ENCODE measurements around the gene LCLAT1.

LCLAT1 gene

DNA sequence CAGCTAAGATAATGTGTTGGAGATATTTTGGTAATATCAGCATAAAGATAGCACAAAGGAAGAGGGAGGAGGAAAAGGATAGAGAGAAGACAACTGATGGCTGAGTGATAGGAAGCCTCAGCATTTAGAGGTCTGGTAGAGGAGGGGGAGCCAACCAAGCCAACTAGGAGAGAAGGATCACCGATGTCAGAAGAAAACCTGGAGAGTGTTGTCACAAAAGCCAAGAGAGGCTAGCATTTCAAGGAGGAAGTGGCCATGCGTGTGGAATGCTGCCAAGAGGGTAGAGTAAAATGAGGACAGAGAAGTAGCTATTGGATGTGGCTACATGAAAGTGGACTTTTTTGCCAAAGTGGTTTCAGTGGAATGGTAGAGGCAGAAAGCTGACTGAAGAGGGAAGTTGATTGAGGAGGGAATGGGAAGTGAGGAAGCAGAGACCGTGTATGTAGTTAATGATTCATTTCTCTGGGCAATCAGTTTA, 34.3 kb downstream of the LCLAT1 start:
- H3K9me3 ChIP-seq (ENCODE audit: control insufficient read depth, insufficient read depth, low read depth, low read length) = no peaks in the 10 kb centered on the region
- TF ChIP-seq, protein P1, sequence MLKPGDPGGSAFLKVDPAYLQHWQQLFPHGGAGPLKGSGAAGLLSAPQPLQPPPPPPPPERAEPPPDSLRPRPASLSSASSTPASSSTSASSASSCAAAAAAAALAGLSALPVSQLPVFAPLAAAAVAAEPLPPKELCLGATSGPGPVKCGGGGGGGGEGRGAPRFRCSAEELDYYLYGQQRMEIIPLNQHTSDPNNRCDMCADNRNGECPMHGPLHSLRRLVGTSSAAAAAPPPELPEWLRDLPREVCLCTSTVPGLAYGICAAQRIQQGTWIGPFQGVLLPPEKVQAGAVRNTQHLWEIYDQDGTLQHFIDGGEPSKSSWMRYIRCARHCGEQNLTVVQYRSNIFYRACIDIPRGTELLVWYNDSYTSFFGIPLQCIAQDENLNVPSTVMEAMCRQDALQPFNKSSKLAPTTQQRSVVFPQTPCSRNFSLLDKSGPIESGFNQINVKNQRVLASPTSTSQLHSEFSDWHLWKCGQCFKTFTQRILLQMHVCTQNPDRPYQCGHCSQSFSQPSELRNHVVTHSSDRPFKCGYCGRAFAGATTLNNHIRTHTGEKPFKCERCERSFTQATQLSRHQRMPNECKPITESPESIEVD (tag by site-specific recombination; IDR thresholded peaks at IDR 0.05) = 0 out of 2 replicates have a peak, but pooled peaks have one; percentile 17
- TF ChIP-seq ZNF426 (tag by site-specific recombination; IDR thresholded peaks at IDR 0.05) = no peak
- H3K4me3 ChIP-seq (ENCODE audit: low read depth, low read length) = no peak overlapping the region
- H3K27ac ChIP-seq (ENCODE audit: extremely low read depth, low read depth, low read length) = no peak overlapping the region
- ChIA-PET POLR2A (interaction anchor here (0.8 kb wide), 1 partner anchor 335 kb away, joined by 3 read pairs; the partner anchor contains the start of gene YPEL5), CTCF (no interaction called here)
- peaks cover 6% of the 10 kb centered on the region for H3K4me1 ChIP-seq (ENCODE audit: control insufficient read depth, insufficient read depth, low read length)
- no peaks in the 10 kb centered on the region for H3K36me3 ChIP-seq (ENCODE audit: control insufficient read depth in 2 of 2, insufficient read depth in 1 of 2, low read length in 2 of 2)

DNA sequence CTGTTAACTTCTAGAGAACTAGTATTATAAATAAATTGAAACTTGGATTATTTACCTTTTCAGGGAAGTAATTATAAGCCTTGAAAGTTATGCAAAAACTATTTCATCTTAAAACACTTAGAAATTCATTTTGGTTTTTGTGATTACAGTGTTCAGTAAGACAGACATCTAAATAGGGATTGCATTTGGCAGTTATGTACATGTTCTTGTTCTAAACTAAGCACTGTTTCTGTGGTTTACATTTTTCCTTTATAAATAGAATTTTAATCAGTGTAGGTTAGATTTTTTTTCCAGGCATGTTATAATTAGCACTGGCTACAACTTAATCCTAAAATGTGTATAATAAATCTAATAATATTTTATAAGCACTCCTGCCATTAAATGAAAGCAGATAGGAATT, 35.0 kb downstream of the LCLAT1 start:
- ChIA-PET CTCF (no interaction called here), POLR2A (interaction anchor here (0.6 kb wide), 1 partner anchor 251 kb away, joined by 3 read pairs; no protein-coding TSS in a partner anchor)
- Histone ChIP-seq H3K4me1 (ENCODE audit: control insufficient read depth, insufficient read depth, low read length) (peaks cover 6% of the 10 kb centered on the region), H3K36me3 (ENCODE audit: control insufficient read depth in 2 of 2, insufficient read depth in 1 of 2, low read length in 2 of 2) (no peaks in the 10 kb centered on the region), H3K4me3 (ENCODE audit: low read depth, low read length) (no peak overlapping the region), H3K9me3 (ENCODE audit: control insufficient read depth, insufficient read depth, low read depth, low read length) (no peaks in the 10 kb centered on the region), H3K27ac (ENCODE audit: extremely low read depth, low read depth, low read length) (no peak overlapping the region)
- no peak for TF ChIP-seq ZNF624 (tag by site-specific recombination; IDR thresholded peaks at IDR 0.05)
- TF ChIP-seq EGR2 (tag by site-specific recombination; IDR thresholded peaks at IDR 0.05; ENCODE audit: low read depth) = no peak

DNA sequence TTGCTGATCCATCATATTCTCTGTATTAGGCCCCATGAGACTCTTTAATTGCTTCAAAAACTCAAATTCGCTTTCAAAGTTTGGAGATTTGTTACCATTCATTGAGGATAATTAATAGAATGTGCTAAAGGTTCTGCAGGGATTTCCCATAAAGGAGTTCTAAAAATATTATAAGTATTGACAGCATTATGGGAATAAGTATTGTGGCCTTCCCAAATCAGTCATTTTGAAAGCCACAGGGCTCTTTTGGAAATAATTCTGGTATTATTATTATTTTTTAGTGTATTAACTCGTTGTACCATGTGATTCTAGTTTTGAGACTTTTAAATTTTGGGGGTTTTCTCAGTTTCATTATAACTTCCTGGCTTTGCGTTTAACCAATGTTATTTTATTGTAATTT, 37.1 kb downstream of the LCLAT1 start:
- H3K4me1 ChIP-seq (ENCODE audit: control insufficient read depth, insufficient read depth, low read length) = peaks cover 6% of the 10 kb centered on the region
- no peaks in the 10 kb centered on the region for H3K9me3 ChIP-seq (ENCODE audit: control insufficient read depth, insufficient read depth, low read depth, low read length)
- no peak overlapping the region for H3K27ac ChIP-seq (ENCODE audit: extremely low read depth, low read depth, low read length)
- CTCF ChIA-PET = no interaction called here
- POLR2A ChIA-PET = no interaction called here
- no peak overlapping the region for H3K4me3 ChIP-seq (ENCODE audit: low read depth, low read length)
- no peaks in the 10 kb centered on the region for H3K36me3 ChIP-seq (ENCODE audit: control insufficient read depth in 2 of 2, insufficient read depth in 1 of 2, low read length in 2 of 2)
- TF ChIP-seq RBAK (tag by site-specific recombination; IDR thresholded peaks at IDR 0.05) (no peak), ZNF350 (tag by site-specific recombination; IDR thresholded peaks at IDR 0.05) (no peak), ZBTB21 (tag by site-specific recombination; IDR thresholded peaks at IDR 0.05) (no peak), ZXDB (tag by site-specific recombination; IDR thresholded peaks at IDR 0.05) (no peak), ZNF132 (tag by site-specific recombination; IDR thresholded peaks at IDR 0.05; ENCODE audit: borderline replicate concordance) (no peak), ZNF514 (tag by site-specific recombination; IDR thresholded peaks at IDR 0.05) (no peak), ZNF2 (tag by site-specific recombination; IDR thresholded peaks at IDR 0.05) (no peak), ZNF394 (tag by site-specific recombination; IDR thresholded peaks at IDR 0.05; ENCODE audit: borderline replicate concordance) (no peak), ZNF529 (tag by site-specific recombination; IDR thresholded peaks at IDR 0.05; ENCODE audit: insufficient replicate concordance) (no peak), TCF7L2 (IDR thresholded peaks at IDR 0.05; ENCODE audit: borderline replicate concordance, low read depth, low read length) (no peak)
- TF ChIP-seq, protein P2, sequence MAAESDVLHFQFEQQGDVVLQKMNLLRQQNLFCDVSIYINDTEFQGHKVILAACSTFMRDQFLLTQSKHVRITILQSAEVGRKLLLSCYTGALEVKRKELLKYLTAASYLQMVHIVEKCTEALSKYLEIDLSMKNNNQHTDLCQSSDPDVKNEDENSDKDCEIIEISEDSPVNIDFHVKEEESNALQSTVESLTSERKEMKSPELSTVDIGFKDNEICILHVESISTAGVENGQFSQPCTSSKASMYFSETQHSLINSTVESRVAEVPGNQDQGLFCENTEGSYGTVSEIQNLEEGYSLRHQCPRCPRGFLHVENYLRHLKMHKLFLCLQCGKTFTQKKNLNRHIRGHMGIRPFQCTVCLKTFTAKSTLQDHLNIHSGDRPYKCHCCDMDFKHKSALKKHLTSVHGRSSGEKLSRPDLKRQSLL (tag by site-specific recombination; IDR thresholded peaks at IDR 0.05) = no peak
- TF ChIP-seq, protein P1 (tag by site-specific recombination; IDR thresholded peaks at IDR 0.05) = no peak
- TF ChIP-seq, protein P3, sequence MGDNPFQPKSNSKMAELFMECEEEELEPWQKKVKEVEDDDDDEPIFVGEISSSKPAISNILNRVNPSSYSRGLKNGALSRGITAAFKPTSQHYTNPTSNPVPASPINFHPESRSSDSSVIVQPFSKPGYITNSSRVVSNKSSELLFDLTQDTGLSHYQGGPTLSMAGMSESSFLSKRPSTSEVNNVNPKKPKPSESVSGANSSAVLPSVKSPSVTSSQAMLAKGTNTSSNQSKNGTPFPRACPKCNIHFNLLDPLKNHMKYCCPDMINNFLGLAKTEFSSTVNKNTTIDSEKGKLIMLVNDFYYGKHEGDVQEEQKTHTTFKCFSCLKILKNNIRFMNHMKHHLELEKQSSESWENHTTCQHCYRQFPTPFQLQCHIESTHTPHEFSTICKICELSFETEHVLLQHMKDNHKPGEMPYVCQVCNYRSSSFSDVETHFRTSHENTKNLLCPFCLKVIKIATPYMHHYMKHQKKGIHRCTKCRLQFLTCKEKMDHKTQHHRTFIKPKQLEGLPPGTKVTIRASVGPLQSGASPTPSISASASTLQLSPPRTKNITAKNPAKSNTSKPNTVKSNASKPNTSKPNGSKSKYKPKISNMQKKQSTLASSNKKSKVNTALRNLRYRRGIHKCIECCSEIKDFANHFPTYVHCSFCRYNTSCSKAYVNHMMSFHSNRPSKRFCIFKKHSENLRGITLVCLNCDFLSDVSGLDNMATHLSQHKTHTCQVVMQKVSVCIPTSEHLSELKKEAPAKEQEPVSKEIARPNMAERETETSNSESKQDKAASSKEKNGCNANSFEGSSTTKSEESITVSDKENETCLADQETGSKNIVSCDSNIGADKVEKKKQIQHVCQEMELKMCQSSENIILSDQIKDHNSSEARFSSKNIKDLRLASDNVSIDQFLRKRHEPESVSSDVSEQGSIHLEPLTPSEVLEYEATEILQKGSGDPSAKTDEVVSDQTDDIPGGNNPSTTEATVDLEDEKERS (tag by site-specific recombination; IDR thresholded peaks at IDR 0.05) = no peak
- TF ChIP-seq, protein P4, sequence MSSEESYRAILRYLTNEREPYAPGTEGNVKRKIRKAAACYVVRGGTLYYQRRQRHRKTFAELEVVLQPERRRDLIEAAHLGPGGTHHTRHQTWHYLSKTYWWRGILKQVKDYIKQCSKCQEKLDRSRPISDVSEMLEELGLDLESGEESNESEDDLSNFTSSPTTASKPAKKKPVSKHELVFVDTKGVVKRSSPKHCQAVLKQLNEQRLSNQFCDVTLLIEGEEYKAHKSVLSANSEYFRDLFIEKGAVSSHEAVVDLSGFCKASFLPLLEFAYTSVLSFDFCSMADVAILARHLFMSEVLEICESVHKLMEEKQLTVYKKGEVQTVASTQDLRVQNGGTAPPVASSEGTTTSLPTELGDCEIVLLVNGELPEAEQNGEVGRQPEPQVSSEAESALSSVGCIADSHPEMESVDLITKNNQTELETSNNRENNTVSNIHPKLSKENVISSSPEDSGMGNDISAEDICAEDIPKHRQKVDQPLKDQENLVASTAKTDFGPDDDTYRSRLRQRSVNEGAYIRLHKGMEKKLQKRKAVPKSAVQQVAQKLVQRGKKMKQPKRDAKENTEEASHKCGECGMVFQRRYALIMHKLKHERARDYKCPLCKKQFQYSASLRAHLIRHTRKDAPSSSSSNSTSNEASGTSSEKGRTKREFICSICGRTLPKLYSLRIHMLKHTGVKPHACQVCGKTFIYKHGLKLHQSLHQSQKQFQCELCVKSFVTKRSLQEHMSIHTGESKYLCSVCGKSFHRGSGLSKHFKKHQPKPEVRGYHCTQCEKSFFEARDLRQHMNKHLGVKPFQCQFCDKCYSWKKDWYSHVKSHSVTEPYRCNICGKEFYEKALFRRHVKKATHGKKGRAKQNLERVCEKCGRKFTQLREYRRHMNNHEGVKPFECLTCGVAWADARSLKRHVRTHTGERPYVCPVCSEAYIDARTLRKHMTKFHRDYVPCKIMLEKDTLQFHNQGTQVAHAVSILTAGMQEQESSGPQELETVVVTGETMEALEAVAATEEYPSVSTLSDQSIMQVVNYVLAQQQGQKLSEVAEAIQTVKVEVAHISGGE (tag by site-specific recombination; conservative IDR thresholded peaks at IDR 0.05; ENCODE audit: low read depth) = no peak
- TF ChIP-seq, protein P5, sequence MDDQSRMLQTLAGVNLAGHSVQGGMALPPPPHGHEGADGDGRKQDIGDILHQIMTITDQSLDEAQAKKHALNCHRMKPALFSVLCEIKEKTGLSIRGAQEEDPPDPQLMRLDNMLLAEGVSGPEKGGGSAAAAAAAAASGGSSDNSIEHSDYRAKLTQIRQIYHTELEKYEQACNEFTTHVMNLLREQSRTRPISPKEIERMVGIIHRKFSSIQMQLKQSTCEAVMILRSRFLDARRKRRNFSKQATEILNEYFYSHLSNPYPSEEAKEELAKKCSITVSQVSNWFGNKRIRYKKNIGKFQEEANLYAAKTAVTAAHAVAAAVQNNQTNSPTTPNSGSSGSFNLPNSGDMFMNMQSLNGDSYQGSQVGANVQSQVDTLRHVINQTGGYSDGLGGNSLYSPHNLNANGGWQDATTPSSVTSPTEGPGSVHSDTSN (CRISPR knock-in tag; IDR thresholded peaks at IDR 0.05) = no peak

Measured in HEK293 (cell line).